Stimulated activated CD4-positive, alpha-beta T cell treated with anti-CD3 and anti-CD28 coated beads, Interleukin-2, amount 100 ng/mL, for 24 hours (primary cell): ENCODE results near the gene INO80.
"Not testable (repeated sequence)": the region's sequence is repeated elsewhere in the genome, so short reads cannot be mapped to it uniquely, and the experiment has no call there.

Experiments
- DNase-seq, 2 donors: peaks; one replicate each; pipeline ENCODE4 v3.0.0-alpha.2; 2020

The INO80 gene, protein sequence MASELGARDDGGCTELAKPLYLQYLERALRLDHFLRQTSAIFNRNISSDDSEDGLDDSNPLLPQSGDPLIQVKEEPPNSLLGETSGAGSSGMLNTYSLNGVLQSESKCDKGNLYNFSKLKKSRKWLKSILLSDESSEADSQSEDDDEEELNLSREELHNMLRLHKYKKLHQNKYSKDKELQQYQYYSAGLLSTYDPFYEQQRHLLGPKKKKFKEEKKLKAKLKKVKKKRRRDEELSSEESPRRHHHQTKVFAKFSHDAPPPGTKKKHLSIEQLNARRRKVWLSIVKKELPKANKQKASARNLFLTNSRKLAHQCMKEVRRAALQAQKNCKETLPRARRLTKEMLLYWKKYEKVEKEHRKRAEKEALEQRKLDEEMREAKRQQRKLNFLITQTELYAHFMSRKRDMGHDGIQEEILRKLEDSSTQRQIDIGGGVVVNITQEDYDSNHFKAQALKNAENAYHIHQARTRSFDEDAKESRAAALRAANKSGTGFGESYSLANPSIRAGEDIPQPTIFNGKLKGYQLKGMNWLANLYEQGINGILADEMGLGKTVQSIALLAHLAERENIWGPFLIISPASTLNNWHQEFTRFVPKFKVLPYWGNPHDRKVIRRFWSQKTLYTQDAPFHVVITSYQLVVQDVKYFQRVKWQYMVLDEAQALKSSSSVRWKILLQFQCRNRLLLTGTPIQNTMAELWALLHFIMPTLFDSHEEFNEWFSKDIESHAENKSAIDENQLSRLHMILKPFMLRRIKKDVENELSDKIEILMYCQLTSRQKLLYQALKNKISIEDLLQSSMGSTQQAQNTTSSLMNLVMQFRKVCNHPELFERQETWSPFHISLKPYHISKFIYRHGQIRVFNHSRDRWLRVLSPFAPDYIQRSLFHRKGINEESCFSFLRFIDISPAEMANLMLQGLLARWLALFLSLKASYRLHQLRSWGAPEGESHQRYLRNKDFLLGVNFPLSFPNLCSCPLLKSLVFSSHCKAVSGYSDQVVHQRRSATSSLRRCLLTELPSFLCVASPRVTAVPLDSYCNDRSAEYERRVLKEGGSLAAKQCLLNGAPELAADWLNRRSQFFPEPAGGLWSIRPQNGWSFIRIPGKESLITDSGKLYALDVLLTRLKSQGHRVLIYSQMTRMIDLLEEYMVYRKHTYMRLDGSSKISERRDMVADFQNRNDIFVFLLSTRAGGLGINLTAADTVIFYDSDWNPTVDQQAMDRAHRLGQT (N-terminal part only)

DNA sequence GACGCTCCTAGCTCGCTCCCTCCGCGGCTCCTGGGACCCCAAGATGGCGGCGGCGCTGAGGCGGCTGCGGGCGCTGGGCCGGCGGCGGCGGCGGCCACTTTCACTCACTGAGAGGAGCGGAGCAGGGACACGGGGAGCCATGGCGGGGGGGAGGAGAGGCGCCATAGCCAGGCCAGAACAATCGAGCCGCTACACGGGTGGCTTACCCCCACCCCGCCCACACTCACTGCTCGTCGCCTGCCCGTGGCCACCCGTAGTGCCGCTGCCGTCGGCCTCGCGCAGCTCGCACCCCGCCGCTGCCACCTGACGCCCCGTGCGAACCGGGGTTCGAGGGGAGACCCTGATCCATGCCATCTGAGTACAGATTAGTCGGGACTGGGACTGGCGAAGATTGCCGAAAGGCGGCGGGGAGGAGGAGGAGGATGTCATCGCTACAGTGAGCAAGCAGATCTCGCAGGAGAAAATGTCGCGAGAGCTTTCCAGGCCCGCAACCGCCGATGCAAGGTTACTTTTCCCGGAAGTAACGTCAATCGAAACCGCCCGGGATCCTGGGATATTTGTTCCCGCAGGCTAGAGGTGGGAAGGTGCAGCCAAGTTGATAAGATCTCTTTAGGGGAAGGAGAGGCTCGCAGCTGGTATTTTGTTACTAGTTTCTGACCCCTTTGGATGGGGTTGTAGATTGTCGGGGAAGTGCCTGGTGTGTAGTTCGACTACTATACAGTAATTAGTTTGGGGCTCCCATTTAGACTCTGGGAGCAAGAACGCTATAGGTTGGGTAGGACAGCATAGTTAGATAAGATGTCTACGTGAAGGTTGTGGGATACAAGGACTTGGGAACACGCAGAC, at the start of gene INO80:
Gene INO80 (minus strand): TSS at position 165 of the 846 bp plus-strand sequence. CDS start 19,970 bp downstream, outside the sequence.
- DNase-seq, result peak; percentile 96 to 97

DNA sequence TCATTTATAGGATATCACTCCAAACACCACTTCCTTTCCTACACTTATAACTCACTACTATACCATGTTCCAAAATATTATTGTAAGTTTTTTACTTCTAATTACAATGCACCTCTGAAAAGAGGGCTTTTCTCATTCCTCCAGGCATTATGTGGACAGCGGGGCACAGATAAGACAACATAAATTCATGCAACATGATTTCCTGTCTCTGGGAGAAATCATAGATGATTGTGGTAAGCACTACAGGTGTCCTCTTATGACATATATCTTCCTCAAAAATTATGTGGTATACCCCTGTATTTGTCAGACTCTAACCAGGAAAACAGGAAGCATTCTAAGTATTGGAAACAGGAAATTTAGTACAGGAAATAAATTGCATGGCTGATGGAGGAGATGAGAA, 45.7 kb upstream of the INO80 start:
- DNase-seq, result no peak

DNA sequence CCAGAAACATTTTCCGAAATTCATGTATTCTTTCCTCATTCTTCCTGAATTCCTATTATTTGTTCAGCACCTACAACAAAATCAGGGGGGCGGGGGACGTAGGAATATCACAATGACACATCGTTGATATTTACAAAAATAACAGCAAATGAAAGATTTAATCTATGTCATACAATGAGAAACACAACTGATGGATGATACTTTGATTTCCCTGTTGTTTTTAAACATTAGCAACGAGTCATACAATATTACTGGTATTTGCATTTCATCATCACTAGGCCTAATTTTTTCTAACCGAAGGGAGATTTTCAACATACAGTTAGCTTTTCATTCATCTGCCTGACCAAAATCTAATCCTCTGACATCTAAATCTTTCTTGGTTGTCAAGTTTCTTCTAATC, 45.3 kb upstream of the INO80 start:
- no peak for DNase-seq

DNA sequence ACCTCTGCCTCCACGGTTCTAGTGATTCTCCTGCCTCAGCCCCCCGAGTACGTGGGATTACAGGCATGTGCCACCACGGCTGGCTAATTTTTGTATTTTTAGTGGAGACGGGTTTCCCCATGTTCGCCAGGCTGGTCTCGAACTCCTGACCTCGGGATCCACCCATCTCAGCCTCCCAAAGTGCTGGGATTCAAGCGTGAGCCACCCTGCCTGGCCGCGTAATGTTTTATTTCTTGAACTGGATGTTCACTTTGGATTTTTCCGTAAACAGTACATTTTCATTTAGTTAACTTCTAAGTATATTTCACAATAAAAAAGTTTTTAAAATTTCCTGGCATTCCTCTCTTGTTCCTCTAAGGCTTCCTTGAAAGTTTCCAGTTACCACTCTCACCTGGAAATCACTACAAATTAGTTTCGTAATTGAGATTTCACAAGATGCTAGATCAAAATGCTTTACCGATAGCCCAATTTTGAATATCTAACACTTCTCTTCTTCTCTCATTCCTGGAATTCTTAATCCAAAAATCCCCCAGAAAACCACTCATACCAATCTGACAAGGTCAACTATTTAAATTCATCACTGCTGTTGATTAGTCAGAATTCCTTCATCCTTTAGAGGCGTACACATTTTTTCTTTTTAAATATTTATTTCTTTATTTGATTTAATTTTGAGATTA, 44.7 kb upstream of the INO80 start:
- no peak for DNase-seq

DNA sequence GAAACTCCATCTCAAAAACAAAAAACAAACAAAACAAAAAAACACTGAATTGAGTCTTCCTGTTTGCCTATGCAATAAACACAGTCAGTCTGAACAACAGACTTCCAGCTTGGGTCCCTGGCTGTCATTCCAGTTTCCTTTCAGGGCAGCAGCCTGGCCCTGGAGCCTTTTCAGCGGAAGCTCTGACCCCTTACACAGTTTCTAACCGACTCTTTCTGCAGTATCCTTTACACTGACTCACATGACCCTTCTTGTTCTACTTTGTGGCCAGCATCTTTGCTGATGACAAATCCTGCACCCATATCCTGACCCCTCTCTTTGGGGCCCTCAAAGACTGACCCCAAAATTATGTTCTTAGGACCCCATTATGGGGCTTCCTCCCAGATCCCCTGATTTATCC, 38.3 kb upstream of the INO80 start:
- no peak for DNase-seq

DNA sequence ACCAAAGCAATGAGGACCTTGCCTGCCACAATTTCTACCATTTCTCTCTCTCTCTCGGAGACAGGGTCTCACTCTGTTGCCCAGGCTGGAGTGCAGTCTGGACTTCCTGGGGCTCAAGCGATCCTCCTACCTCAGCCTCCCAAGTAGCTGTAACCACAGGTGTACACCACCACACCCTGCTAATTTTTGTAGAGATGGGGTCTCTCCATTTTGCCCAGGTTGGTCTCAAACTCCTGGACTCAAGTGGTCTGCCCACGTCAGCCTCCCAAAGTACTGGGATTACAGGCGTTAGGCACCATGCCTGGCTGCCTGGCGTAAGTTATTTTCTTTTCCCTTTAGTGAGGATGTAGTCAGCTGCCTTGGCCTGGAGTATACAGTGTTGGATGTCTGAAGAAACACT, 37.7 kb upstream of the INO80 start:
- no peak for DNase-seq

DNA sequence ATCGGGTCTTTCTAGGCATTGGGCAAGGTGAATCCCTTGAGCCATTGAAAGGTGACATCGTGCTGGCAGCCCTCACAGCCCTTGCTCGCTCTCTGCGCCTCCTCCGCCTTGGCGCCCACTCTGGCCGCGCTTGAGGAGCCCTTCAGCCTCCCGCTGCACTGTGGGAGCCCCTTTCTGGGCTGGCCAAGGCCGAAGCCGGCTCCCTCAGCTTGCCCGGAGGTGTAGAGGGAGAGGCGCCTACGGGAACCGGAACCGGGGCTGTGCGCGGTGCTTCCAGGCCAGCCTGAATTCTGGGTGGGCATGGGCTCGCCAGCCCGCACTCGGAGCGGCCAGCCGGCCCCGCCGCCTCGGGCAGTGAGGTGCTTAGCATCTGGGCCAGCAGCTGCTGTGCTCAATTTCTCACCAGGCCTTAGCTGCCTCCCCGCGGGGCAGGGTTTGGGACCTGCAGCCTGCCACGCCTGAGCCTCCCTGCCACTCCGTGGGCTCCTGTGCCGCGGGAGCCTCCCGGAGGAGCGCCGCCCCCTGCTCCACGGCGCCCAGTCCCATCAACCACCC, 35.4 kb upstream of the INO80 start:
- no peak for DNase-seq

DNA sequence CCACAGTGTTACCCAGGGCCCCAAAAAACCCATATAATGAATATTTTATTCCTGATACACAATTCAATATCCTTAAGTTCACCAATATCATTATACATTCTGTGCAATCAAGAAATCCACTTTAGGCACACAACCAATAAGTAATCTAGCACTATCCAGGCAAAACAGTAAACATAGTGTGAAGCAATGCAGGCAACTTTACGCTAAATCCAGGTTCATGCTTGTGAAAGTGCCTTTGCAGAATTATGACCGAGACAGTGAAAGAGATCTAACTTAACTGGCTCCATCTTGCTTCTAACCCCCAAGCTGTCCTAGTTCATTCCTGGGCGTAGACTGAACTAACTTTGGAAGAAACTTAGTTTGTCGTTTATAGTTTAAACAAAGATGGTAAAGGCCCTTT, 34.2 kb upstream of the INO80 start:
- DNase-seq, result no peak

DNA sequence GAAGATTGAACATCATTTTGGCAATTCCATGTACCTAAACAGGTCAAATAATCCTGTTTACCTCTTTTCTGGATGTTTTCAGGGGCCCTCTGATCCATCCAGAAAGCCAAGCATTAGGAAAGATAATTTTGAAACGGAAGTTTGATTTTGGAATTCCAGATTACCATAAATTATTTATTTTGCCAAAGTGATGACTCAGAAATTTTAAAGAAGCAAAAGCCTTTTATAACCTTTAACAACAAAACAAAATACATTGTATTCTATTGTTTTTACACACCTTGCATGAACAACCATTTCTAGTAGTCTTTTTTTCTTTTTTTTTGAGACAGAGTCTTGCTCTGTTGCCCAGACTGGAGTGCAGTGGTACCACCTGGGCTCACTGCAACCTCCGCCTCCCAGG, 32.0 kb upstream of the INO80 start:
- no peak for DNase-seq

DNA sequence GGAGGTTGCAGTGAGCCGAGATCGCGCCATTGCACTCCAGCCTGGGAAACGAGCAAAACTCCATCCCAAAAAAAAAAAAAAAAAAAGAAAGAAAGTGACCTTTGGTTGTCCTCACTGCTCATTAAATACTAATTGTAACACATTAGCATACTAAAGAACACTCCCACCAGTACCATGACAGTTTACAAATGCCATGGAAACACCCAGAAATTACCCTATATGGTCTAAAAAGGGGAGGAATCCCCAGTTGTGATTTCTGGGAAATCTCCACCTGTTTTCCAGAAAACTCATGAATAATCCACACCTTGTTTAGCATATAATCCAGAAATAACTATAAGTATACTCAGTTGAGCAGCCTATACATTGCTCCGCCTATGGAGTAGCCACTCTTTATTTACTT, 23.5 kb upstream of the INO80 start:
- DNase-seq, result no peak

DNA sequence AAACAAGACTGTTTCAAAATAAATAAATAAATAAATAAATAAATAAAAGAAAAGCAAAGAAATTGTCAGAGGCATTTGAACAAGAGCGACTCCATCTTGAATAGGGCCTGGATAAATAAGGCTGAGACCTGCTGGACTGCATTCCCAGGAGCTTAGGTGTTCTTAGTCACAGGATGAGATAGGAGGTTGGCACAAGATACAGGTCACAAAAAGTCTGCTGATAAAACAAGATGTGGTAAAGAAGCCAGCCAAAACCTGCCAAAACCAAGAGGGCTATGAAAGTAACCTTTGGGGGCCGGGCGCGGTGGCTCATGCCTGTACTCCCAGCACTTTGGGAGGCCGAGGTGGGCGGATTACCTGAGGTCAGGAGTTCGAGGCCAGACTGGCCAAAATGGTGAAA, 23.0 kb upstream of the INO80 start:
- DNase-seq, result not testable (repeated sequence)

DNA sequence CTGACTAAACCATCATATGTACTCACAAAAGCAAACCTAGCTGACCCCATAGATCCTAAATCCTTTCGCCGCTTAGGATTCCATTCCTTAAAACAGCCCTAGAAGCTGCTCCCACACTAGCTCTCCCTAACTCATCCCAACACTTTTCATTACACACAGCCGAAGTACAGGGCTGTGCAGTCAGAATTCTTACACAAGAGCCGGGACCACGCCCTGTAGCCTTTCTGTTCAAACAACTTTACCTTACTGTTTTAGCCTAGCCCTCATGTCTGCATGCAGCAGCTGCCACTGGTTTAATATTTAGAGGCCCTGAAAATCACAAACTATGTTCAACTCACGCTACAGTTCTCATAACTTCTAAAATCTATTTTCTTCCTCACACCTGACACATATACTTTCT, 19.5 kb upstream of the INO80 start:
- DNase-seq, result not testable (repeated sequence)

DNA sequence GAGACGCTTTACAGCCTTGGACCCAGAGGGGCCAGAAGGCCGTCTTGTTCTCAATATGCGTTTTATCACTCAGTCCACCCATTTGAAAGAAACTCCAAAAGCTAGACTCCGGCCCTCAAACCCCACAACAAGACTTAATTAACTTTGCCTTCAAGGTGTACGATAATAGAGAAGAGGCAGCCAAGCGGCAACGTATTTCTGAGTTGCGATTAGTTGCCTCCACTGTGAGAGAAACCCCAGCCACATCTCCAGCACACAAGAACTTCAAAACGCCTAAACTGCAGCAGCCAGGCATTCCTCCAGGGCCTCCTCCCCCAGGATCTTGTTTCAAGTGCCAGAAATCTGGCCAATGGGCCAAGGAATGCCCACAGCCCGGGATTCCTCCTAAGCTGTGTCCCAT, 17.4 kb upstream of the INO80 start:
- DNase-seq, result no peak

DNA sequence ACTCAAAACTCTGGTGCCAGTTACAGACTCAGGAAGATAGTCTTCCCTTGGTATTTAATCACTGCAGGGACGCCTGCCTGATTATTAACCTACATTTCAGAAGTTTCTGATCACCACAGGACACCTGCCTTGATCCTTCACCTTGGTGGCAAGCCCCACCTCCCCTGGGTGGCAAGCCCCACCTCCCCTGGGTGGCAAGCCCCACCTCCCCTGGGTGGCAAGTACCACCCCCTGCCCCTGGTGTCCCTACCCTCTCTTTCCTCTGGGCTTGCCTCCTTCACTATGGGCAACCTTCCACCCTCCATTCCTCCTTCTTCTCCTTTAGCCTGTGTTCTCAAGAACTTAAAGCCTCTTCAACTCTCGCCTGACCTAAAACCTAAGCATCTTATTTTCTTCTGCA, 16.0 kb upstream of the INO80 start:
- not testable (repeated sequence) for DNase-seq

DNA sequence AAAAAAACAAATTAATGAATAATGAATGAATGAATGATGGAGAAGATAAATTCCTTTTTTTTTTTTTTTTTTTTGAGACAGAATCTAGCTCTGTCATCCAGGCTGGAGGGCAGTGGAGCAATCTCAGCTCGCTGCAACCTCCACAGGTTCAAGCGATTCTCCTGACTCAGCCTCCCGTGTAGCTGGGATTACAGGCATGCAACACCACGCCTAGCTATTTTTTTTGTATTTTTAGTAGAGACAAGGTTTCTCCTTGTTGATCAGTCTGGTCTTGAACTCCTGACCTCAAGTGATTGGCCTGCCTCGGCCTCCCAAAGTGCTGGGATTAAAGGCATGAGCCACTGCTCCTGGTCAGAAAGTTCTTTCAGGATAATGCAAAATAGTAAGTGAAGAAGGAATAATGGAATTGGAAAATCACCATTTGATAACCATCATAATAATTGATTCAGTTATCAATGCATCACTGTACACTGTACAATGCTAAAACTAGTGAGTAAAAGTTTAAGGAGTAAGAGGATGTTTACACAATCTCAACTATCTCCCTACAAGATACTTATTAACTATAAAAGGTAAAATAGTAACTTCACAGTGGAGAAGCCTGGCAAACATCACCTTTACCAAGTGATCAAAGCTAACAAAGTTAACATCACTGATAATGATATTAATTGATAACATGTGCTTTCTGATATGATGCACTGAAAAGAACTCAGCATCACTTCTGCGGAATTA, 12.3 kb upstream of the INO80 start:
- no peak for DNase-seq

DNA sequence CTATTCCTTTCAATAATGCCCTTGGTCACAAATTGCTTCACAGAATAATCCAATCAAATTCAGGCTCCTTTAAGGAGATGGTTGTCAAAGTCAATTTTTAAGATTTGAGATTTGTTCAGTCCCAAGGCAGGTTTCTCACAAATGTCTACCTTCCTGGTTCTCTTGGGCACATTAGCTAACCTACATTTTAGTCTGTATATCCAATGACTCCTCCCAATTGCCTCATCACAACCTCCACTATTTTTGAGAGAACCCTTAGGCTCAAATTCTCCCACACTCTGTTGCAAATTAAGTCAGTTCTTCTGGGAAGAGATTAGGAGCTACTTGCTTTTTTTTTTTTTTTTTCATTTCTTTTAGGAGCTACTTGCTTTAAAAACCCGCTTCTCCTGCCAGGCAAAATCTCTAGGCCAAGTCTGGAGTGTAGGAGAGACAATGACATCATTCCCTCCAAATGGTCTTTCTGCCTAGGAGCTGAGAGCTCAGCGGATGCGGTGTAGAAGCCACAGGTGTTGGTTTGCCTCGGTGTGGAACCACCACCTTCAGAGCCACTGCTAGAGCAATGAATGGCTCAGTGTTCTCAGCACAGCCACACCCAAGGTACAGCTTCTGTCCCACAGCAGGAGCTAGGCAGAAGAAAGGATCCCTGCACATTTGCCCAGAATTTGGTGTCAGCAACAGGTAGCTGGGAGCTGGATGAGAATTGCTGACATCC, 10.0 kb upstream of the INO80 start:
- no peak for DNase-seq

DNA sequence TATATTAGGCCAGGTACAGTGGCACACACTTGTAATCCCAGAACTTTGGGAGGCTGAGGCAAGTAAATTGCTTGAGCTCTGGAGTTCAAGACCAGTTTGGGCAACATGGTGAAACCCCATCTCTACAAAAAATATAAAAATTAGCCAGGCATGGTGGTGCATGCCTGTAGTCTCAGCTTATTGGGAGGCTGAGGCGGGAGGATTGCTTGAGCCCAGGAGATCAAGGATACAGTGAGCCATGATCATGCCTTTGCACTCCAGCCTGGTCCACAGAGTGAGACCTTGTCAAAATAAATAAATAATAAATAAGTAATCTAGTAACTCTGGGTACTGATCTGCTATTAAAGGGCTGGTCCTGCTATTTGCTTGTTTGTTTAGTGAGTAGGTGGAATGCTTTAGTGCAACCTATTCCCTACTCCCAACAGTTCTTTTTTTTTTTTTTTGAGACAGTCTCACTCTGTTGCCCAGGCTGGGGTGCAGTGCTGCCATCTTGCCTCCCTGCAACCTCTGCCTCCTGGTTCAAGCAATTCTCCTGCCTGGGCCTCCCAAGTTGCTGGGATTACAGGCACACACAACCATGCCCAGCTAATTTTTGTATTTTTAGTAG, 9.1 kb upstream of the INO80 start:
- DNase-seq, result no peak

DNA sequence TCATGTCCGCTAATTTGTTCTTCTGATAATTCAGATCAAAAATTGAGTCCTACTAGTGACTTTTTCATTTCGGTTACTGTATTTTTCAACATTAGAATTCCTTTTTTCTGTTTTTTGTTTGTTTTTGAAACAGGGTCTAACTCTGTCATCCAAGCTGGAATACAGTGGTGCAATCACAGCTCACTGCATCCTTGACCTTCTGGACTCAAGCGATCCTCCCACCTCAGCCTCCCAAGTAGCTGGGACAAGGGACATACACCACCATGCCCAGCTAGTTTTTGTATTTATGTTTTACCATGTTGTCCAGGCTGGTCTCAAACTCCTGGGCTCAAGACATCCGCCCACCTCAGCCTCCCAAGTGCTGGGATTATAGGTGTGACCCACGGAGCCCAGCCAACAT, 8.0 kb upstream of the INO80 start:
- DNase-seq, result no peak

DNA sequence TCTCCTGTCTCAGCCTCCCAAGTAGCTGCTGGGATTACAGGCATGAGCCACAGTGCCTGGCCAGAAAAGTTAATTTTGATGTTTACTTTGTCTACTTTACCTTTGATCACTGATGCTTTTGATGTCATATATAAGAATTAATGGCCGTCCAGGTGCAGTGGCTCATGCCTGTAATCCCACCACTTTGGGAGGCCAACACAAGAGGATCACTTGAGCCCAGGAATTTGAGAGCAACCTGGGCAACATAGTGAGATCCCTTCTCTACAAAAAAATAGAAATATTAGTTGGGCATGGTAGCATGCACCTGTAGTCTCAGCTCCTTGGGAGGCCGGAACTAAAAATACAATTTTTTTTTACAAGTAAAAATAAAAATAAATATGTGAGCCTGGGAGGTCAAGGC, 6.8 kb upstream of the INO80 start:
- DNase-seq, result no peak

DNA sequence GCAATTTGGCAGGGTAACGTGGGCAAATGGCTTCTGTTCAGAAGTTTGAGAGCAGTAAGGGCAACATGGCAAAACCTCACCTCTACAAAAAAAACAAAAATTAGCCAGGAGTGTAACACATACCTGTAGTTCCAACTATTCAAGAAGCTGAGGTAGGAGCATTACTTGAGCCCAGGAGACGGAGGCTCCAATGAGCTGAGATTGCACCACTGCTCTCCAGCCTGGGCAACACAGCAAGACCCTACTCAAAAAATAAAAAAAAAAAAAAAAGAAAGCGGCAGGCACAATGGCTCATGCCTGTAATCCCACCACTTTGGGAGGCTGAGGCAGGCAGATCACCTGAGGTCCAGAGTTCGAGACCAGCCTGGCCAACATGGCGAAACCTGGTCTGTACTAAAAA, 5.9 kb upstream of the INO80 start:
- DNase-seq, result no peak
